ENCODE measurements around the gene TROAP.

Gene TROAP

GRCh38 chr12:49344486-49345050, 21.5 kb downstream of the TROAP start:
- no peak for DNase-seq

DNA sequence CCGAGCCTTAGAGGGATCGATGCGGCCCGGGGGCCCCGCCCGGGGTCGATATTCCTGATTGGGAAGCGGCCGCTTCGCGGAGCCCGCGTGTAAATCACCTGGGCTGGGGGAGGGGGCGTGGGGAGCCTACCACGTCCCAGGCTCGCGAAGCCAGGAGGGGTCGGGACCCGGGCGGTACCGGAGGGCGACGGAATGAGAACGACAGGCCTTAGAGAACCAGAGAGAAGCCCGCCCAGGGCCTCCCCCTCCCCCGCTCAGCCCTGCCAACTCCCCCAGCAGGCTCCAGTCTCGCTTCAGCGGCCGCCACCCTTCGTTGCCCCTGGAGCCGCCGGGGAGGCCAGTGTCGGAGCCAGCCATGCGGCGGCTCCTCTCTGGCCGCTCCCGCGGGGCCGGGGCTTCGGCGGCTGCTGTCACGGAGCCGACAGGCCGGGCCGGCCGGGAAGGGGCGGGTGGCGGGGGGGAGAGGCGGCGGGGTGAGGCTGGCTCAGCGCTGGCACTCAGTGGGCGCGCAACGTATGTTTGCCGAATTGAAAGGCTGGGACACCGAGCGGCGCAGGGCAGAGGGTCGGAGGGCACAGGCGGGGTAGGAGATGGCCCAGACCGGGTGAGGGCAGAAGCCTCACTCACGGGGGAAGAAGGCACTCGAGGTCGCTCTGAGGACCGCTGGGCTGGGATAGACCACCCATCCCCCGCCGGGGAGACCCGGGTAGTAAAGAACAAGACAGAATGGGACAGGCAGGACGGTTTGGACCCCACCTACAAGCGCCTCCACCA, 22.2 kb downstream of the TROAP start:
- DNase-seq, result no peak

DNA sequence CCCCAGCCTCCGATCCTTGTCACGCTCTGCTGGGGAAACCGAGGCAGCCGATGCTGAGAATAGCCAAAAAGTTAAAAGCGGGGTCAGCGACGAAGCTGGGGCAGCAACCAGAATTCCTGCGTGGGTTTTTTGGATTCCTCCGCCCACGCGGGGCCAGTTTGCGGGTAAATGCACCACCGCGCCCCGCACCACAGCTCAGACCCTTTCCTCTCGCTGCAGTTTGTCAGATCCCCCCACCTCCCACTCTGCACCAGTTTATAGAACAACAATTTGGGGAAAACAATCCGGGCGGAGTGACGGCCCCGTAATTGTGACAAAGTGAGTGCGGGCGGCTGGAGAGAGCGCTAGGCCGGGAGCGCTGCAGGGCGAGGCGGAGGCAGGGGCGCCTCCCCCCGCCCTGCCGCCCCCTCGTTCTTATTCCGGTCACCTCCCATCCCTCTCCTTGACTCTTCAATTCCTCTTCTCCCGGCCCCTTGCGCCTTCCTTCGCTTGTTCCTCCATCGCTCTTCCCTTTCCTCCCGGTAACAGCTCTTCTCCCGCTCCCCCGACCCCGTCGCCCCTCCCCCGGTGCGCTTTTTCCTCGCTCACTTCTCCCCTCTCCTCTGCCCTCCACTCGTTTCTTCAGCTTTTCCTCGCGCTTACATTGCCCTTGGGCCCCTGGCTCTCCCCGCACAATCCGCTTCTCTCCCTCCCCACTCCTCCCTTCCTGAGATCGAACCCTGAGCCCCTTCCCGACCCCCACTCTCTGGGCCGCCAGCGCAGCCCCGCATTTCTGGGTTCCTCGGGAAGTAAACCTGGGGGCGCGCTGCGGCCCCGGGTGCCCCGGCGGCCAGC, 23.0 kb downstream of the TROAP start:
- DNase-seq, result no peak

- no peak for DNase-seq
Observed at GRCh38 chr12:49346659-49347310, 23.7 kb downstream of the TROAP start, which contains the start of gene DNAJC22. Gene DNAJC22 (plus strand): TSS chr12:49346888. CDS start chr12:49348873, 1,985 bp downstream.

DNA sequence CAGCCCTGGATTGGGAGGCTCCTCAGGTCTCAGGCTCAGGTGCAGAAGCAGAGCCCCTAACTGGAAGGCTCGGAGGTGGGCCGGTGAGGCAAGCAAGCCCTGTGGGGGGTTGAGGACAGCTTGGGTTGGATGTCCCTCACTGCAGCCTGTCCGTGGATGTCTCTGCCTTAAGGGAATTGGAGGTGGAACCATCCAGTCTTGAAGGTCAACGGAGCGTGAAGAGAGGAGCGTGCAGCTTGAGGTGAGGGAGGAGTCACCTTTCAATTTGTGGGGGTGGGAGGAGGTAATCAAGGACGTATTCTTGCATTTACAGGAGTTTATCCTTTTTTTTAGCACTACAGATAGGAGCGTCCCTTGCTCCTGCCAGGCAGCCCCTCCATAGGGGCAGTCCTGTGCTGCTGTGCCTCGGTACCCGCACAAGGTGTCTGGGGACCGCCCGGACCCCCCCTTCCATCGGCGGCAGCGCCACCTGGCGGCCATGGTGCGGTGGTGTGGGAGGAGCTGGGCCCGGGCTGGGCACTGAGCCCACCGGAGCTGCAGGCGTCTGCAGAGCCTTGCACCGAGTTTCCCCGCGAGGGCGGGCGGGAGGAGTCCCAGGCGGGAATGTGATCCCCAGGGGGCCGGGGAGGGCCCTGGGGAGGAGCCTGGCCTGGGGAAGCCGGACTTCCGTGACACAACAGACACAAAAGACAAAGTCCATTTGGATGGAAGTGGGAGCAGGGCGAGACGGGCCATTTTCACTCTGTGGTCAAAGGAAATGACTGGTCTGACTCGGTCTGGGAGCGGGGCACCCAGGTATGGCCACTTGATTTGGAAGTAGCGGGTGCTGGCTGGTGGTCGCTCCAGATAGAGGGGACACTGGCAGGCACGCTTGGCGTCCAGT, 24.5 kb downstream of the TROAP start:
- DNase-seq, result peak; percentile 81

DNA sequence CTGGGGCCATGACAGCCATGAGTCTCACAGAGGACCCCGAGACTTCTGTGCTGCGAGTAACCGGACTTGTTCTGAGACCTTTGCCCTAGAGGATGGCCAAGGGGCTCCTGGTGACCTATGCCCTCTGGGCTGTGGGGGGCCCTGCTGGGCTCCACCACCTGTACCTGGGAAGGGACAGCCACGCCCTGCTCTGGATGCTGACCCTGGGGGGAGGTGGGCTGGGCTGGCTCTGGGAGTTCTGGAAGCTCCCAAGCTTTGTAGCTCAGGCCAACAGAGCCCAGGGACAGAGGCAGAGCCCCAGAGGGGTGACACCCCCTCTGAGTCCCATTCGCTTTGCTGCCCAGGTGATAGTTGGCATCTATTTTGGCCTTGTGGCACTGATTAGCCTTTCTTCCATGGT, 25.7 kb downstream of the TROAP start:
- DNase-seq, result no peak

GRCh38 chr12:49349266-49349665, 26.2 kb downstream of the TROAP start:
- DNase-seq, result no peak

- DNase-seq, result no peak
Observed at GRCh38 chr12:49352351-49352750, 29.3 kb downstream of the TROAP start.

DNA sequence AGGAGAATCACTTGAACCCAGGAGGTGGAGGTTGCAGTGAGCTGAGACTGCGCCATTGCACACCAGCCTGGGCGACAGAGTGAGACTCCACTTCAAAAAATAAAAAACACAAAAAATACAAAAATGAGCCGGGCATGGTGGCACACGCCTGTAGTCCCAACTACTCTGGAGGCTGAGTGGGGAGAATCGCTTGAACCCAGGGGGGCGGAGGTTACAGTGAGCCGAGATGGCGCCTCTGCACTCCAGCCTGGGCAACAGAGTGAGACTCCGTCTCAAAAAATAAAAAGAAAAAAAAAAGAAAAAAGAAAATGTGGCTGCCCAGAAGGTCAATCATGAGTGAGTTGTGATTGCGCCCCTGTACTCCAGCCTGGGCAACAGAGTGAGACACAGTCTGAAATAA, 32.9 kb downstream of the TROAP start:
- no peak for DNase-seq

DNA sequence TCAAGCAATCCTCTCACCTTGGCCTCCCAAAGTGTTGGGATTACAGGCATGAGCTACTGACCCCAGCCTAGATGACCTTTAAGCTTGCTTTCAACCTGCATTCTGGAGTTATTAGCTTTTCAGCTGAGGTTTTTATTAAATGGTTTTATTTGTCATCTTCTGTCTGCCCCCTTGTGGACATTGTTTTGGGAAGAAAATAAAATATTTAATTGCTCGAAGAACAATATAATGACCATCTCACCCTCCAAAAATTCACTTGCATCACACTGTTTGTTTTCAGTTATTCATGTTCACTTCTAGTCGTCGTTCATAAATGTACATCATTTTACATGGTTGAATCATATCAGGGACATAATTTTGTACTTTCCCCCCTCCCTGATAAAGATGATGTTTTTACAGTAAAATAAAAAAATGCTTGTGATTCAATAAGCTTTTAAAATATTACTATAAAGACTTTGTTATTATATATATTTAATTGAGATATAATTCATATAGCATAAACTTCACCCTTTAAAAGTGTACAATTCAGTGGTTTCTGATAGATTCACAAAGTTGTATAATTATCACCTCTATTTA, 34.1 kb downstream of the TROAP start:
- no peak for DNase-seq

DNA sequence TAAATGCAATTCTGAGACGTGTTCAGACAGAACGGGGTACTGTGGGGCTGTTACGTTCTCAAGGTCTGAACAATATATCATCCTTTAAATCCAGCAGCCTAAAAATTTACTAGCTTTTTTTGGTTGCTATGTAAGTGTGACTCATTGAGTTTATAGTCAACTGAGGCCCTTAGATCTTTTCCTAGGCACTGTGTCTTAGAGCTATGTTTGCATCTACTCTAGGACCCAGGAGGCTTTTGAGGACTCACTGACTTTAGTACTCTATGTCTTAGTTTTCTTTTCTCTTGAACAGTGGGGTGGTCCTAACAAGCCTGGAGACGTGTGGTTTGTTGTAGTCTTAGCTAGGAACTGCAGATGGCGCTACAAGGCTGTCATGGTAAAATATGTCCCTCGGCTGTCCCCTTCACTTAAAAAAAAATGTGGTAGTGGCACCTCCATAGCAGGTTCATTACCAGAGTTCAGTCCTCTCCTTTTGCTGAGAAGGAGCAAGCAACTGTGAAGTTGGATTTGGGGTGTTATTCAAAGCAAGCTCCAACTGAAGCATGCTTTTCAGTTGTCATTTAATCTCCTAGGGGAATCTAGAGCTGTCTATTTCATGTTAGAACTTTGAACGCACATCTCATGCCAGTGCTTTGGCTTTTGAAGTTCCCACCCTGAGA, 35.6 kb downstream of the TROAP start:
- DNase-seq, result peak; percentile 77

GRCh38 chr12:49359671-49360070, 36.6 kb downstream of the TROAP start:
- no peak for DNase-seq

- no peak for DNase-seq
Observed at GRCh38 chr12:49362077-49362476, 39.0 kb downstream of the TROAP start.

DNA sequence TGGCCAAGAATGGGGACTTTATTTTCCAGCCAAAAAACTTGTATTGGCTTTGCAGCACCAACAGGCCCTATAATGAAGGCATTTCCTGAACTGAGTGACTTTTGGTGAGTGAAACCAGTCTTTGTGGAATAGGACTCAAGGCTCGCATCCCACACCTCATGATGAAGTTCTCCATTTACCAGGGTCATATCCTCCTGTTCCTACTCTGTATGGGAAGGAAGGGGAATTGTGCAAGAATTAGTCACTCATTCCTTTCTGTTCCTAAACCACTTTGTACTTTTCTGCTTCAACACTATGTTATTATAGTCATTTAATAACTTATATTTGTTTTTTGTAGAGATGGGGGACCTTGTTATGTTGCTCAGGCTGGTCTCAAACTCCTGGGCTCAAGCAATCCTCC, 41.9 kb downstream of the TROAP start:
- DNase-seq, result no peak

- DNase-seq, result no peak
Observed at GRCh38 chr12:49365542-49365941, 42.5 kb downstream of the TROAP start.

GRCh38 chr12:49366096-49366651, 43.1 kb downstream of the TROAP start:
- no peak for DNase-seq

- peak; percentile 88 for DNase-seq
Observed at GRCh38 chr12:49366652-49367380, 43.8 kb downstream of the TROAP start.

DNA sequence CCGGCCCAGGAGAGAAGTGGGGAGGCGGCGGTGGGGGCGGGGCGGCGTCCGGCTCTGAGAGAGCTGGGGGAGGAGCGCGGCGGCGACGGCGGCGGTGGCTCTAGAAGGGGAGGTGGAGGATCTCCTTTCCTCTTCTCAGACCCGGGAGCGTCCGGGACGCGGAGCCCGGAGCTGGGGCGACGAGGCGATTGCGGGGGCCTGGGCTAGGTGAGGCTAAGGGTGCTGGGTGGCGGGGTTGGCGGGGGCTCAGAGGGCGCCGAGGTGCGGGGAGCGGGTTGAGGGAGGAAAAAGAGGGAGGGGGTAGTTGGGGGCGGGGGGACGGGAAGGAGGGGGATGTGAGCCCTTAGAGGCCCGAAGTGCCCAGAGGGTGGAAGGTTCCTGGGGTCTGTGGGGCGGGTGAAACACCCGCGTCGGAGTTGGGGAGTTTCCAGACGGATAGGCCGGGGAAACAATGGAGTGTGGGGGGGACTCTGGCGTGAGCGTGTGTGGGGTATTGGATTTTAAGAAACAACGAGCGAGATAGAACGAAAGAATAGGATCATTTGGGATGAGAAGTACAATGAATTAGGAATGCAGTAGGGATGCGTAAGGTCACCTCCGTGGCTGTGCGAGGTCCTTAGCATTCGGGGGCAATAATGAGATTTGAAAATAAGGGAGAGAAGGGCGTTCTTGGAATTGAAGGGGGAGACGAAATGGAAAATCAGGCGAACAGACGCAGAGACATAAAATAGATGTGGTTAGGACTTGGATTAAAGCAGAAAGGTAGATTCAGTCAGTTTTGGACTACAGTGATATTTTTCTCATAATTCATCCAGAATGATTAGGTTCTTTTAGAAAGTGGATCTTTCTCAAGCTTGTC, 44.6 kb downstream of the TROAP start, which contains the start of gene SPATS2:
SPATS2 (plus strand) TSS at position 82 of the 859 bp plus-strand sequence. CDS start 93,551 bp downstream, outside the sequence.
- no peak for DNase-seq

GRCh38 chr12:49368240-49368600, 45.2 kb downstream of the TROAP start:
- DNase-seq, result no peak

Data from CD4-positive, alpha-beta T cell treated with Interleukin-21 for 1 hour (primary cell).